GM21717 (cell line): ENCODE measurements around the gene ACAP2.

Experiments
- ATAC-seq: cut with Tn5 transposase; IDR thresholded peaks from one replicate; pipeline ENCODE4 v1.9.1; 2021; ENCODE audit warnings: mild to moderate bottlenecking, moderate library complexity; ENCODE audit not compliant: unreplicated experiment

ACAP2 gene

GRCh38 chr3:195224980-195225580 lies 217.7 kb downstream of the ACAP2 start:
- no peak for ATAC-seq
